ENCODE results near the gene POLR2E.

The POLR2E gene

GRCh38 chr19:1094978-1095701 lies at the start of gene POLR2E:
Gene POLR2E (minus strand): TSS chr19:1095375. CDS start chr19:1095315, 60 bp downstream.
- Histone ChIP-seq H3K27me3 (ENCODE audit: control insufficient read depth, low read length) (no peaks in the 10 kb centered on the region), H3K4me1 (ENCODE audit: control insufficient read depth, low read length) (peaks cover 24% of the 10 kb centered on the region), H3K9me2 (replicated peaks; ENCODE audit: control insufficient read depth, low read length) (no peaks in the 10 kb centered on the region), H3K27ac (ENCODE audit: low read depth, low read length) (peak within 1 kb of the TSS; percentile 52), H3F3A (ENCODE audit: control insufficient read depth, insufficient read depth) (peaks cover 7% of the 10 kb centered on the region; the same call in 1 of the 2 replicates), H3K36me3 (ENCODE audit: control insufficient read depth, low read length) (peaks cover 40% of the 10 kb centered on the region), H4K20me1 (ENCODE audit: control insufficient read depth, insufficient read depth, low read depth, low read length) (peaks cover 15% of the 10 kb centered on the region), H3K4me3 (ENCODE audit: low read length) (peak within 1 kb of the TSS; percentile 79), H3K9me3 (ENCODE audit: control insufficient read depth, insufficient read depth, low read length) (no peaks in the 10 kb centered on the region), H3K79me2 (ENCODE audit: control insufficient read depth, low read length) (peaks cover 43% of the 10 kb centered on the region), H3K4me2 (ENCODE audit: low read length) (peak within 1 kb of the TSS; percentile 72)
- no peak for TF ChIP-seq EZH2phosphoT487 (IDR thresholded peaks at IDR 0.05; ENCODE audit: borderline replicate concordance, low read length)
- TF ChIP-seq, protein P1, sequence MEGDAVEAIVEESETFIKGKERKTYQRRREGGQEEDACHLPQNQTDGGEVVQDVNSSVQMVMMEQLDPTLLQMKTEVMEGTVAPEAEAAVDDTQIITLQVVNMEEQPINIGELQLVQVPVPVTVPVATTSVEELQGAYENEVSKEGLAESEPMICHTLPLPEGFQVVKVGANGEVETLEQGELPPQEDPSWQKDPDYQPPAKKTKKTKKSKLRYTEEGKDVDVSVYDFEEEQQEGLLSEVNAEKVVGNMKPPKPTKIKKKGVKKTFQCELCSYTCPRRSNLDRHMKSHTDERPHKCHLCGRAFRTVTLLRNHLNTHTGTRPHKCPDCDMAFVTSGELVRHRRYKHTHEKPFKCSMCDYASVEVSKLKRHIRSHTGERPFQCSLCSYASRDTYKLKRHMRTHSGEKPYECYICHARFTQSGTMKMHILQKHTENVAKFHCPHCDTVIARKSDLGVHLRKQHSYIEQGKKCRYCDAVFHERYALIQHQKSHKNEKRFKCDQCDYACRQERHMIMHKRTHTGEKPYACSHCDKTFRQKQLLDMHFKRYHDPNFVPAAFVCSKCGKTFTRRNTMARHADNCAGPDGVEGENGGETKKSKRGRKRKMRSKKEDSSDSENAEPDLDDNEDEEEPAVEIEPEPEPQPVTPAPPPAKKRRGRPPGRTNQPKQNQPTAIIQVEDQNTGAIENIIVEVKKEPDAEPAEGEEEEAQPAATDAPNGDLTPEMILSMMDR (IDR thresholded peaks at IDR 0.05; ENCODE audit: low read depth, low read length, poor library complexity, severe bottlenecking) = no peak

DNA sequence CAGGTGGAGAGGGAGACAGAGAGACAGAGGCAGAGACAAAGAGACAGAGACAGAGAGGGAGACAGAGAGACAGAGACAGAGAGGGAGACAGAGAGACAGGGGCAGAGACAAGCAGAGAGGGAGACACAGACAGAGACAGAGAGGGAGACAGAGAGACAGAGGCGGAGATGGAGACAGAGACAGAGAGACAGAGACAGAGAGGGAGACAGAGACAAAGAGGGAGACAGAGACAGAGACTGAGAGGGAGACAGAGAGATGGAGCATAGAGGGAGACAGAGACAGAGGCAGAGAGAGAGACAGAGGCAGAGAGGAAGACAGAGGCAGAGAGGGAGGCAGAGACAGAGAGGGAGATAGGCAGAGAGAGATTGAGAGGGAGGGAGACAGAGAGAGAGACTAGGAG lies 49.6 kb upstream of the POLR2E start:
- Histone ChIP-seq H4K20me1 (ENCODE audit: control insufficient read depth, insufficient read depth, low read depth, low read length) (no peaks in the 10 kb centered on the region), H3K9me2 (replicated peaks; ENCODE audit: control insufficient read depth, low read length) (no peaks in the 10 kb centered on the region), H3K4me2 (ENCODE audit: low read length) (no peak overlapping the region), H3K27me3 (ENCODE audit: control insufficient read depth, low read length) (no peaks in the 10 kb centered on the region), H3K36me3 (ENCODE audit: control insufficient read depth, low read length) (peaks cover 6% of the 10 kb centered on the region), H3F3A (ENCODE audit: control insufficient read depth, insufficient read depth) (no peaks in the 10 kb centered on the region), H3K4me1 (ENCODE audit: control insufficient read depth, low read length) (no peaks in the 10 kb centered on the region), H3K9me3 (ENCODE audit: control insufficient read depth, insufficient read depth, low read length) (no peaks in the 10 kb centered on the region), H3K27ac (ENCODE audit: low read depth, low read length) (no peak overlapping the region), H3K4me3 (ENCODE audit: low read length) (no peak overlapping the region), H3K79me2 (ENCODE audit: control insufficient read depth, low read length) (no peaks in the 10 kb centered on the region)
- TF ChIP-seq EZH2phosphoT487 (IDR thresholded peaks at IDR 0.05; ENCODE audit: borderline replicate concordance, low read length) = no peak
- TF ChIP-seq, protein P1 (IDR thresholded peaks at IDR 0.05; ENCODE audit: low read depth, low read length, poor library complexity, severe bottlenecking) = no peak

GRCh38 chr19:1143828-1144399 lies 48.7 kb upstream of the POLR2E start:
- Histone ChIP-seq H3K4me1 (ENCODE audit: control insufficient read depth, low read length) (no peaks in the 10 kb centered on the region), H3F3A (ENCODE audit: control insufficient read depth, insufficient read depth) (no peaks in the 10 kb centered on the region), H3K9me3 (ENCODE audit: control insufficient read depth, insufficient read depth, low read length) (no peaks in the 10 kb centered on the region), H4K20me1 (ENCODE audit: control insufficient read depth, insufficient read depth, low read depth, low read length) (no peaks in the 10 kb centered on the region), H3K4me2 (ENCODE audit: low read length) (no peak overlapping the region), H3K27ac (ENCODE audit: low read depth, low read length) (no peak overlapping the region), H3K27me3 (ENCODE audit: control insufficient read depth, low read length) (no peaks in the 10 kb centered on the region), H3K36me3 (ENCODE audit: control insufficient read depth, low read length) (peaks cover 6% of the 10 kb centered on the region), H3K4me3 (ENCODE audit: low read length) (no peak overlapping the region), H3K9me2 (replicated peaks; ENCODE audit: control insufficient read depth, low read length) (no peaks in the 10 kb centered on the region), H3K79me2 (ENCODE audit: control insufficient read depth, low read length) (no peaks in the 10 kb centered on the region)
- no peak for TF ChIP-seq EZH2phosphoT487 (IDR thresholded peaks at IDR 0.05; ENCODE audit: borderline replicate concordance, low read length)
- TF ChIP-seq, protein P1 (IDR thresholded peaks at IDR 0.05; ENCODE audit: low read depth, low read length, poor library complexity, severe bottlenecking) = no peak
